ENCODE measurements around the gene CDK2AP2. TPM values are rescaled to one million over a fixed set of nuclear protein-coding genes. Genes with fewer than 3 reads are reported as not detected.

Gene CDK2AP2
- total and polyA plus RNA-seq, 9 of the 15 experiments (the other 6 are each of a cell fraction or from before 2014, with no cell fraction given) = 4.4 to 47.4 (median 21.7) TPM

GRCh38 chr11:67482827-67483798, 24.8 kb downstream of the CDK2AP2 start, which contains the start of gene AIP (continued):
- no peak for TF ChIP-seq CHAMP1 (IDR thresholded peaks at IDR 0.05)
- peak in 1 of 2 experiments; percentile 96; a peak in 2 of 4 replicates for TF ChIP-seq FOXA3 (CRISPR knock-in tag; conservative IDR thresholded peaks at IDR 0.05 in 1 of 2, IDR thresholded peaks at IDR 0.05 in 1 of 2)
- TF ChIP-seq ERF (CRISPR knock-in tag; IDR thresholded peaks at IDR 0.05) = no peak
- no peak for TF ChIP-seq RBM15 (IDR thresholded peaks at IDR 0.05; ENCODE audit: insufficient read depth, low read length)
- TF ChIP-seq ETV1 (tag; conservative IDR thresholded peaks at IDR 0.05; ENCODE audit: low read depth) = peak; percentile 69
- no peak for TF ChIP-seq CC2D1A (IDR thresholded peaks at IDR 0.05)
- peak; percentile 60 for TF ChIP-seq SP2 (IDR thresholded peaks at IDR 0.05; ENCODE audit: extremely low read depth, low read depth, low read length, poor library complexity, severe bottlenecking)
- TF ChIP-seq CHD2 (IDR thresholded peaks at IDR 0.05; ENCODE audit: low read depth, low read length) = peak; percentile 72
- no peak for TF ChIP-seq ZKSCAN1 (IDR thresholded peaks at IDR 0.05; ENCODE audit: low read depth, low read length)
- TF ChIP-seq SIRT6 (IDR thresholded peaks at IDR 0.05; ENCODE audit: low read depth, low read length) = no peak
- TF ChIP-seq ETS2 (tag; IDR thresholded peaks at IDR 0.05; ENCODE audit: borderline replicate concordance, poor library complexity, severe bottlenecking) = no peak
- TF ChIP-seq KLF6 (CRISPR knock-in tag; IDR thresholded peaks at IDR 0.05; ENCODE audit: borderline replicate concordance) = no peak; the same call in 1 of the 2 replicates
- TF ChIP-seq, protein P1, sequence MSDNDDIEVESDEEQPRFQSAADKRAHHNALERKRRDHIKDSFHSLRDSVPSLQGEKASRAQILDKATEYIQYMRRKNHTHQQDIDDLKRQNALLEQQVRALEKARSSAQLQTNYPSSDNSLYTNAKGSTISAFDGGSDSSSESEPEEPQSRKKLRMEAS (CRISPR knock-in tag; IDR thresholded peaks at IDR 0.05) = peak; percentile 100
- TF ChIP-seq, protein P2, sequence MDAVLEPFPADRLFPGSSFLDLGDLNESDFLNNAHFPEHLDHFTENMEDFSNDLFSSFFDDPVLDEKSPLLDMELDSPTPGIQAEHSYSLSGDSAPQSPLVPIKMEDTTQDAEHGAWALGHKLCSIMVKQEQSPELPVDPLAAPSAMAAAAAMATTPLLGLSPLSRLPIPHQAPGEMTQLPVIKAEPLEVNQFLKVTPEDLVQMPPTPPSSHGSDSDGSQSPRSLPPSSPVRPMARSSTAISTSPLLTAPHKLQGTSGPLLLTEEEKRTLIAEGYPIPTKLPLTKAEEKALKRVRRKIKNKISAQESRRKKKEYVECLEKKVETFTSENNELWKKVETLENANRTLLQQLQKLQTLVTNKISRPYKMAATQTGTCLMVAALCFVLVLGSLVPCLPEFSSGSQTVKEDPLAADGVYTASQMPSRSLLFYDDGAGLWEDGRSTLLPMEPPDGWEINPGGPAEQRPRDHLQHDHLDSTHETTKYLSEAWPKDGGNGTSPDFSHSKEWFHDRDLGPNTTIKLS (IDR thresholded peaks at IDR 0.05; ENCODE audit: borderline replicate concordance, low read depth) = peak; percentile 90
- 0 out of 2 replicates have a peak, but pooled peaks have one; percentile 8 for TF ChIP-seq ZBTB12 (CRISPR knock-in tag; IDR thresholded peaks at IDR 0.05)
- no peak for TF ChIP-seq GATAD2B (IDR thresholded peaks at IDR 0.05; ENCODE audit: borderline replicate concordance)
